SK-MEL-5 (cell line): ENCODE measurements around the gene ZNF189. TPM values are rescaled to one million over a fixed set of nuclear protein-coding genes. Genes with fewer than 3 reads are reported as not detected.

Experiments used
- DNase-seq: peaks from one replicate; pipeline ENCODE4 v3.0.0-alpha.2; 2016; ENCODE audit warnings: low read depth, low spot score
- in situ Hi-C: cut with HindIII; loops from 2 replicates; pipeline ENCODE4 v1.10.0; 2016; ENCODE audit warnings: low sequenced_read_pairs, high pct_unique_total_duplicates, low pct_unique_long_range_greater_than_20kb
- total RNA-seq: library from RNA; depleted of rRNA; stranded (reverse); fragments of >200 nt; shearing (Covaris generic); gene quantifications from 2 replicates; pipeline ENCODE4 v1.2.3, GENCODE V29; 2014

ZNF189 gene
- total RNA-seq, 1 experiment from 2014 or later = 14.6 TPM

GRCh38 chr9:101403516-101404285 lies 5.0 kb downstream of the ZNF189 start:
- in situ Hi-C loops = no loop called here
- no peak for DNase-seq

DNA sequence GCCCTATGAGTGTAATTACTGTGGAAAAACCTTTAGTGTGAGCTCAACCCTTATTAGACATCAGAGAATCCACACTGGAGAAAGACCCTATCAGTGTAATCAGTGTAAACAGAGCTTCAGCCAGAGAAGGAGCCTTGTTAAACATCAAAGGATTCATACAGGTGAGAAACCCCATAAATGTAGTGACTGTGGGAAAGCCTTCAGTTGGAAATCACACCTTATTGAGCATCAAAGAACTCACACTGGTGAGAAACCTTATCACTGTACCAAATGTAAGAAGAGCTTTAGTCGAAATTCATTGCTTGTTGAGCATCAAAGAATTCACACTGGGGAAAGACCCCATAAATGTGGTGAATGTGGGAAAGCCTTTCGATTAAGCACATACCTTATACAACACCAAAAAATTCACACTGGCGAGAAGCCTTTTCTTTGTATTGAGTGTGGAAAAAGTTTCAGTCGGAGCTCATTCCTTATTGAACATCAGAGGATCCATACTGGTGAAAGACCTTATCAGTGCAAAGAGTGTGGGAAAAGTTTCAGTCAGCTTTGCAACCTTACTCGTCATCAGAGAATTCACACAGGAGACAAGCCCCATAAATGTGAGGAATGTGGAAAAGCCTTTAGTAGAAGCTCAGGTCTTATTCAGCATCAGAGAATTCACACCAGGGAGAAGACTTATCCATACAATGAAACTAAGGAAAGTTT lies 9.9 kb downstream of the ZNF189 start:
- in situ Hi-C loops = no loop called here
- DNase-seq = no peak

DNA sequence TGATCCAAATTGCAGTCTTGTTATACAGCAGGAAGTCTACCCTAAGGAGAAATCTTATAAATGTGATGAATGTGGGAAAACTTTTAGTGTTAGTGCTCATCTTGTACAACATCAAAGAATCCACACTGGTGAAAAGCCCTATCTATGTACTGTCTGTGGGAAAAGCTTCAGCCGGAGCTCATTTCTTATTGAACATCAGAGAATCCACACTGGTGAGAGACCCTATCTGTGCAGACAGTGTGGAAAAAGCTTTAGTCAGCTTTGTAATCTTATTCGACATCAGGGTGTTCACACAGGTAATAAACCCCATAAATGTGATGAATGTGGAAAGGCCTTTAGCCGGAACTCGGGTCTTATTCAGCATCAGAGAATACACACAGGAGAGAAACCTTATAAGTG lies 10.4 kb downstream of the ZNF189 start:
- in situ Hi-C loops = no loop called here
- no peak for DNase-seq

- in situ Hi-C loops = no loop called here
- no peak for DNase-seq
Measured at GRCh38 chr9:101414839-101415238, 16.2 kb downstream of the ZNF189 start.

DNA sequence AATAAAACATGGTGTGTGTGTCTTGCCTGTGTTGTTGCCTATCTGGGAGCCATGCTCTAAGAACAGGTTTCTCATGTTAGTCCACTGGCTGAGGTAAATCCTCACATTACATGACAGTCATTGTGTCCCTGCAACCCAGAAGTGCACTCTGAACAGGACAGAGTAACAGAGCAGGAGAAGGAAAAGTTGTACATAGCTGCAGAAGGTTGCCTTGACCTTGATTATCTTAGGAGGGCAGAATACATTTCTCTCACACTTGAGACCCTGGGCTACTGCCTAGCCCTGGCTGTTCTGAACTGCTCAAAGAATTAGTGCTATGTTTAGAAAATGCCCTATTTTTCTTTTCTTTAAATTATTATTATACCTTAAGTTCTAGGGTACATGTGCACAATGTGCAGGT lies 16.9 kb downstream of the ZNF189 start:
- no peak for DNase-seq
- in situ Hi-C loops = no loop called here

- DNase-seq = no peak
- in situ Hi-C loops = no loop called here
Measured at GRCh38 chr9:101417389-101417788, 18.7 kb downstream of the ZNF189 start.

- in situ Hi-C loops = no loop called here
Measured at GRCh38 chr9:101417977-101418376, 19.3 kb downstream of the ZNF189 start.

GRCh38 chr9:101418518-101419430 lies 20.1 kb downstream of the ZNF189 start:
- in situ Hi-C loops = no loop called here
- DNase-seq = no peak

More at GRCh38 chr9:101417977-101418376, 19.3 kb downstream of the ZNF189 start:
- no peak for DNase-seq

DNA sequence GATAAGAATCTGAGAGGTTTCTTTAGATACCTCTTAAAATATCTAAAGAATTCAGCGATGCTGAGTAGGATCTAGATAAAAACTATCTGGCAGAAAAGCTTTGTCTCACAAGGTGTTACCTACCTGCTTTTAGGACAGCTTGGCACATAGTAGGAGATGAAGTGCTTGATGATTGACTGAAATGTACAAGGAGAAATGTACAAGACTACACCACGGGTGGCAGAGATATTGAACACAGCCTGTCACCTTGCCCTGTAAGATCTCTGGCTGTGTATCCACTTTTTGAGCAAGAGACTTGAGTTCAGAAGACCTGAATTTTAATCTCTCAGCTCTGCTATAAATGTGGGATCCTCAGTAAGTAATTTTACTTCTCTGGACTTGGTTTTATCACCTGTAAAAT lies 21.2 kb downstream of the ZNF189 start:
- in situ Hi-C loops = no loop called here
- no peak for DNase-seq

DNA sequence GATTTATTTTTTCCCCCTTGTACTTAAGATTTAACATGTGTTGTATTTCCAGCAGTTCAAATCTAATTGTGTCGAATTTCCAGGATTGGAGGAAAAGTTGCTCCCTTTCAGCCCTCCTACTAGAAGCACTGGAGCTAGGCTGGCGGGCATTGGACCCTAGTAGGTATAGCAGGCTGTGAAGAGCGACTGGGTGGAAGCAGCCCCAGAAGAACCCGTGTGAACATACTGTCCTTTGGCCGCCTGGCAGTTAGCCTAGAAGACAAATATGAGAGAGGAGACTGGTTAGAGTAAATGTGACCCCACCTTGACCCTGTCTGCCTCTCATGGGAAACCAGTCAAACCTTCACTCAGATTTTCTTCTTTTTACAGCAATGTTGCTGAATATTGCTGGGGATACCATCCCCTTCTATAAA lies 23.0 kb downstream of the ZNF189 start:
- in situ Hi-C loops = no loop called here
- no peak for DNase-seq

GRCh38 chr9:101427358-101427757 lies 28.7 kb downstream of the ZNF189 start:
- no peak for DNase-seq
- in situ Hi-C loops = no loop called here

GRCh38 chr9:101427957-101428655 lies 29.5 kb downstream of the ZNF189 start:
- in situ Hi-C loops = no loop called here
- DNase-seq = no peak

DNA sequence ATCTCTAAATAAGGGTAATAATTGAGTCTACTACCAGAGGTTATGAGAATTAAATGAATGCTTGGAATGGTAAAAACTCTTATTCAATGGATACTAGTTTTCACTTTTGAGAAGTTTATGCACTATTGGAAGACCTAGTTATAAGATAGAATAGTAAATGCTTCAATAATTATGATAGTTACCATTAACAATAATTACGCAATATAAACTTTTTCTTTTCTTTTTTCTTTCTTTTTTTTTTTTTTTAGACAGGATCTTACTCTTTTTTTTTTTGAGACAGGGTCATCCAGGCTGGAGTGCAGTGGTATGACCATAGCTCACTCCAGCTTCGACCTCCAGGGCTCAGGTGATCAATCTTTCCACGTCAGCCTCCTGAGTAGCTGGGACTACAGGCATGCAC lies 30.3 kb downstream of the ZNF189 start:
- in situ Hi-C loops = no loop called here
- DNase-seq = no peak

GRCh38 chr9:101429736-101430135 lies 31.1 kb downstream of the ZNF189 start:
- no peak for DNase-seq
- in situ Hi-C loops = no loop called here

DNA sequence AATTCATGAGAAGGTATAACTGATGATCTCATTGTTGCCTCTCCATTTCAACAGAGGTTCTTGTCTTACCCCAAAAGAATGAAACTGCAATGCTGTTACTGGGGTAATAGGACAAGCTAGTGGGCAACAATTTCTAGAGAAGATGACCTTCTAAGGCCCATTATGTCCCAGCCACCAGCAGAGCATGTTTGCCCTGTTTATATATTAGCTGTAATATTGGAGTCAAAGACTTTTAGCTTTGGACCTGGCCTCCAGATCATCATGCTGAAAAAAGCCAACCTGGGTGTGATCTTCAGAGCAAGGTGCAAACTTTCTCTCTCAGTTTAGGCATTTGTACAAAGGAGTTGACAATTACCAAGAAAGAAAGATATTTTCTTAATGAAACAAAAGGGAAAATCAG lies 33.5 kb downstream of the ZNF189 start:
- in situ Hi-C loops = no loop called here
- no peak for DNase-seq

- in situ Hi-C loops = no loop called here
- no peak for DNase-seq
Measured at GRCh38 chr9:101432740-101433139, 34.1 kb downstream of the ZNF189 start.

DNA sequence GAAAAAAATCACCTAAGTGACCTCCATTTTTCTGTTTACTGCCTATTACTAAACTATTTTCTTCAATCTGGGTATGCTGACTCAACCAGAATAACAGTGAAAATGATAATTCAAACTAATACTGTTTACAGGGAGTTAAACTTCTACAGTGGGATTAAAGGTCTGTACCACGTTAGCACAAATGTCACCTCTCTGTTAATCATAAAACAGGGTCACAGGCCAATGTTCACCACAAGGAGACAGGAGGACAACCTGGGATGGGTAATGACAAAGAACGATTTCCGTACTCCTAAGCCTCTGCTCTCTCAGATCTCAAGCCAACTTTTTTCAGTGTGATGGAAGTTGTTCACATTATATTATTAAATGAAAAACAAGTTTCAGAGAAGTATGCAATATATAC lies 34.6 kb downstream of the ZNF189 start:
- DNase-seq = no peak
- in situ Hi-C loops = no loop called here

DNA sequence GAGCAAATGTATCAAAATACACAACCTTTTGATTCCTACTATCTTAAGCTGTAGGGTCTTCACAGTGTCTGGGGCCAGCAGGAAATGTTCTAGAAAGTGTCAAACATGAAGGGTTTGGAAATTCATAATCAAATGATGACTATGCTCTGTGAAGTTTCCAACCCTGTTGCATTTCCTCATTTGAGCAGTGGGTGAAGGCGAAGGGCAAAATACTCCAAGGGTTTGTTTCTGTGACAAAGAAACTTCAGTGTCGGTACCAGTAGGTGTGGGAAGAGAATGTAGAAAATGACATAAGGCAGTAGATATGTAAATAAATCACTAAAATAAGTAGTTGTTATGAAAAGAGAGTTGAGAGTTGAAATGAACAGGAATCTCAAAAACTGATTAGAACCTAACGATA lies 36.3 kb downstream of the ZNF189 start:
- in situ Hi-C loops = no loop called here
- DNase-seq = no peak
